ENCODE measurements around the gene AUTS2.
A peak's percentile ranks its signal among the peaks of the same experiment; 100 is the strongest.

DNA sequence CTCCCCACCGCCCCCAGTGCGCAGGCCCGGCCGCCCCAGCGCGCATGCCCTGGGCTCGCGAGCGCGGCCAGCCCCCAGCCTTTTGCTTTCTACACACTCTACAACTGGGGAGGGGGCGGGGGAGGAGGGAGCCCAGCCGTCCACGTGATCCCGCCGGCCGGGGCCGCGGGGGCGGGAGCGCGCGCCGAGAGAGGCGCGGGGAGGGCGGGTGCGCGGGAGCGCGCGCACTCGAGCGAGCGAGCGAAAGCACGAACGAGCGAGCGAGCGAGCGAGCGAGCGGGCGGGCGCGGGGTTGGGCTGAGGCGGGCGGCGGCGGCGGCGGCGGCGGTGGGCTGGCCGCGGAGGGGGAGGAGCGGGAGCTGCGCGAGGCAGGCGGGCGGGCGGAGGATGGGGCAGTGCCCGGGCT, at the start of gene AUTS2:
- no peak for TF ChIP-seq BCL11A (IDR thresholded peaks at IDR 0.05; ENCODE audit: low read depth in 2 of 2, low read length in 2 of 2)
- TF ChIP-seq, protein P1, sequence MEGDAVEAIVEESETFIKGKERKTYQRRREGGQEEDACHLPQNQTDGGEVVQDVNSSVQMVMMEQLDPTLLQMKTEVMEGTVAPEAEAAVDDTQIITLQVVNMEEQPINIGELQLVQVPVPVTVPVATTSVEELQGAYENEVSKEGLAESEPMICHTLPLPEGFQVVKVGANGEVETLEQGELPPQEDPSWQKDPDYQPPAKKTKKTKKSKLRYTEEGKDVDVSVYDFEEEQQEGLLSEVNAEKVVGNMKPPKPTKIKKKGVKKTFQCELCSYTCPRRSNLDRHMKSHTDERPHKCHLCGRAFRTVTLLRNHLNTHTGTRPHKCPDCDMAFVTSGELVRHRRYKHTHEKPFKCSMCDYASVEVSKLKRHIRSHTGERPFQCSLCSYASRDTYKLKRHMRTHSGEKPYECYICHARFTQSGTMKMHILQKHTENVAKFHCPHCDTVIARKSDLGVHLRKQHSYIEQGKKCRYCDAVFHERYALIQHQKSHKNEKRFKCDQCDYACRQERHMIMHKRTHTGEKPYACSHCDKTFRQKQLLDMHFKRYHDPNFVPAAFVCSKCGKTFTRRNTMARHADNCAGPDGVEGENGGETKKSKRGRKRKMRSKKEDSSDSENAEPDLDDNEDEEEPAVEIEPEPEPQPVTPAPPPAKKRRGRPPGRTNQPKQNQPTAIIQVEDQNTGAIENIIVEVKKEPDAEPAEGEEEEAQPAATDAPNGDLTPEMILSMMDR (IDR thresholded peaks at IDR 0.05; ENCODE audit: control extremely low read depth in 1 of 3, insufficient read depth in 1 of 3, low read depth in 1 of 3, low read length in 3 of 3): no peak
- TF ChIP-seq, protein P2, sequence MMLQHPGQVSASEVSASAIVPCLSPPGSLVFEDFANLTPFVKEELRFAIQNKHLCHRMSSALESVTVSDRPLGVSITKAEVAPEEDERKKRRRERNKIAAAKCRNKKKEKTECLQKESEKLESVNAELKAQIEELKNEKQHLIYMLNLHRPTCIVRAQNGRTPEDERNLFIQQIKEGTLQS (IDR thresholded peaks at IDR 0.05; ENCODE audit: insufficient read depth, low read depth, low read length): peak; percentile 9; the same call in 1 of the 2 replicates
- TF ChIP-seq, protein P3, sequence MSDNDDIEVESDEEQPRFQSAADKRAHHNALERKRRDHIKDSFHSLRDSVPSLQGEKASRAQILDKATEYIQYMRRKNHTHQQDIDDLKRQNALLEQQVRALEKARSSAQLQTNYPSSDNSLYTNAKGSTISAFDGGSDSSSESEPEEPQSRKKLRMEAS (IDR thresholded peaks at IDR 0.05): no peak
- TF ChIP-seq CBX8 (IDR thresholded peaks at IDR 0.05; ENCODE audit: borderline replicate concordance, low read depth, low read length): no peak
- no peak for TF ChIP-seq SUZ12 (IDR thresholded peaks at IDR 0.05; ENCODE audit: low read length)
- TF ChIP-seq JUN (IDR thresholded peaks at IDR 0.05; ENCODE audit: low read depth, low read length): no peak
- TF ChIP-seq SP2 (IDR thresholded peaks at IDR 0.05; ENCODE audit: low read length): no peak
- TF ChIP-seq POLR2AphosphoS5 (IDR thresholded peaks at IDR 0.05; ENCODE audit: low read depth, low read length): no peak
- no peak for TF ChIP-seq POLR2A (IDR thresholded peaks at IDR 0.05; ENCODE audit: control extremely low read depth in 1 of 2, low read depth in 2 of 2, low read length in 2 of 2)
- TF ChIP-seq EZH2 (IDR thresholded peaks at IDR 0.05; ENCODE audit: low read depth, low read length, severe bottlenecking): no peak
- TF ChIP-seq ZNF274 (IDR thresholded peaks at IDR 0.05; ENCODE audit: borderline replicate concordance, extremely low read depth, low read length): no peak
